Measurements from ENCODE around the gene SSC4D.
"Not testable (repeated sequence)": the region's sequence is repeated elsewhere in the genome, so short reads cannot be mapped to it uniquely, and the experiment has no call there.

SSC4D gene

DNA sequence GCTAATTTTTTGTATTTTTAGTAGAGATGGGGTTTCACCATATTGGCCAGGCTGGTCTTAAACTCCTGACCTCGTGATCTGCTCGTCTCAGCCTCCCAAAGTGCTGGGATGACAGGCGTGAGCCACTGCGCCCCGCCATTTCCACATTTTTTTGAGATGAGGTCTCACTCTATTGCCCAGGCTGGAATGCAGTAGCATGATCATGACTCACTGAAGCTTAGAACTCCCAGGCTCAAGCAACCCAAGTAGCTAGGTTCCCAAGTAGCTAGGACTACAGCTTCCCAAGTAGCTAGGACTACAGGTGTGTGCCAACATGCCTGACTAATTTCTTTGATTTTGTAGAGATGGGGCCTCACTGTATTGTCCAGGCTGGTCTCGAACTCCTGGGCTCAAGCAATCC, 11.6 kb upstream of the SSC4D start:
- not testable (repeated sequence) for DNase-seq (ENCODE audit: low read depth in 2 of 2)

- not testable (repeated sequence) for DNase-seq (ENCODE audit: low read depth in 2 of 2)
Measured at GRCh38 chr7:76417654-76418310, 8.3 kb upstream of the SSC4D start.

- DNase-seq (ENCODE audit: low read depth in 2 of 2): no peak
Measured at GRCh38 chr7:76412249-76412648, 2.8 kb upstream of the SSC4D start.

DNA sequence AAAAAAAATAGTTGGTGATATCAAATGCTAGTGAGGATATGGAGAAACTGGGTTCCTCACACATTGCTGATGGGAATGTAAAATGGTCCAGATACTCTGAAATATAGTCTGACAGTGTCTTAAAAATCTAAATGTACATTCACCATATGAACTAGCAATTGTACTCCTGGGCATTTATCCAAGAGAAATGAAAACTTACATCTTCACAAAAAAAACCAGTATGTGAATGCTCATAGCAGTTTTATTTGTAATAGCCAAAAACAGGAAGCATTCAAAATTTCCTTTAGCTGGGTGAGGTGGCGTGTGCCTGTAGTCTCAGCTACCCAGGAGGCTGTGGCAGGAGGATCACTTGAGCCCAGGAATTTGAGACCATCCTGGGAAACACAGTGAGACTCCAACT, 2.1 kb upstream of the SSC4D start:
- no peak for DNase-seq (ENCODE audit: low read depth in 2 of 2)

DNA sequence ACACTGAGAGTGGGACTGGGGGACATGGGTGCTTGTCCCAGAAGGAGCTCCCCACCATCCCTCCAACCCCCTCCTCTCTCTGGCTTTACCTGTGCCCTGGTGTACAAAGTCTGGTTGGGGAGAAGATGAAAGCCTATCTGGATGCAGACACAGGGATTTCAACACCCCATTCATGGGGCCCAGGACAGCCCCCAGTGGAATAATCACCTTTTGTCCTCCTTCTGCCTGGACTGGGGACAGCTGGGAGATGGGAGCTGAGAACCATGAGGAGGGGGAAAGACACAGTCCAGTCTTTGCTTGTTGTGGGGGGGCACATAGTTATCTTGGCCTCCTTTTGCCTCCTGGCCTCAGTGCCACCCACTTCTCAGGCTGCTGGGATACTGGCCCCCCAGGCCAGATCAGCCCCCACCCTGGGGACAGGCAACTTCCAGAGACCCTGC, 1.4 kb downstream of the SSC4D start:
- no peak for DNase-seq (ENCODE audit: low read depth in 2 of 2)

DNA sequence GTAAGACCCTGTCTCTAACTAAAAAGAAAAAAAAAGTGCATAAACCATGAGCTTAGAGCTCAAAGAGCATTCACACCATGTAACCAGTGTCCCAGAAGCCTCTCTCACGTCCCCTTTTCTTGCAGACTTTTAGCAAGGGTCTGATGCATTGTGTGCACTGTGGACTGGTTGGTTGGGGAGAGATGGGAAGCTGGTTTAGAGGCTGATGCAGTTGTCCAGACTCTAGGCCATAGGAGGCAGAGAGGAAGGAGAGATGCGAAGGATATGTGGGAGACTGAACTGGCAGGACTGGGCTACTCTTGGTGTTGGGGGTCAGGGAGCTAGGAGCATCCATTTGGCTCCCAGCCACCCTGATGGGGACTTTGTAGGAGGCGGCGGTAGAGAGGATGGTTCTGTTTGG, 1.8 kb downstream of the SSC4D start:
- DNase-seq (ENCODE audit: low read depth in 2 of 2): no peak

DNA sequence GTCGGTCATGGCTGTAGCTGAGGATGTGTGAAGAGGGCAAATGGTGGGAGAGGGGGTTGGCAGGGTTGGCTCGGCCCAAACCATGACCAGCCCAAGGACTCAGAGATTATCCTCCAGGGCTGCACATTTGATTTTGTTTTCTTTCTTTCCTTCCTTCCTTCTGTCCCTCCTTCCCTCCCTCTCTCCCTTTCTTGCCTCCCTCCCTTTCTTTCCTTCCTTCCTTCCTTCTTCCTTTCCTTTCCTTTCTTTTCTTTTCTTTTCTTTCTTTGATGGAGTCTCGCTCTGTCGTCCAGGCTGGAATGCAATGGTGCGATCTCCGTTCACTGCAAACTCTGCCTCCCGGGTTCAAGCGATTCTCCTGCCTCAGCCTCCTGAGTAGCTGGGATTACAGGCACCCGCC, 3.8 kb downstream of the SSC4D start:
- no peak for DNase-seq (ENCODE audit: low read depth in 2 of 2)

DNA sequence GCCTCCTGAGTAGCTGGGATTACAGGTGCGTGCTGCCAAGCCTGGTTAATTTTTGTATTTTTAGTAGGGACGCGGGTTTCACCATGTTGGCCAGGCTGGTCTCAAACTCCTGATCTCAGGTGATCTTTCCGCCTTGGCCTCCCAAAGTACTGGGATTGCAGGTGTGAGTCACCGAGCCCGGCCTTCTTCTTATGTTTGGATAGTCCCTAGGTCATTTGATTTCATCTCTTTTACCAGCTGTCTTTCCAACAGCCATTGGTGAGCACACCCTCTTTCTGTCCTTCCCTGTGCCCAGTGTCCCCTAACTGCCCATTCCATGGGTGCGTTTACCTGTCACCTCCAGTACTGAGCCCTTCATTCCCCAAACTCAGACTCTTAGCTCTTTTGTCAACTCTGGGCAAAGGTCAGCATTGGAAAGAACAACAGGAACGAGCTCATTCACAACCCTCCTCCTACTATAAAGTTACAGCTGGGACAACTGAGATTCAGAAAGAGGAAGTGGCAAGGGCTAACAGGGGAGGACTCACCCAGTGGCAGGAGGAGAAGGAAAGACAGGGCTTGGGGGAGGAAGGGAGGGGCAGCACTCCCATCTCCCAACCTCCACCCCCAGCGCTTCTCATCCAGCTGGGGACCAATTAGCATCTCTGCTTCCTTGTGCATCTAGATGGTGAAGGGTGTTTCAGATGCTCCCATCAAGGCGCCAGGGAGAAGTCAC, 5.6 kb downstream of the SSC4D start:
- DNase-seq (ENCODE audit: low read depth in 2 of 2): no peak

DNA sequence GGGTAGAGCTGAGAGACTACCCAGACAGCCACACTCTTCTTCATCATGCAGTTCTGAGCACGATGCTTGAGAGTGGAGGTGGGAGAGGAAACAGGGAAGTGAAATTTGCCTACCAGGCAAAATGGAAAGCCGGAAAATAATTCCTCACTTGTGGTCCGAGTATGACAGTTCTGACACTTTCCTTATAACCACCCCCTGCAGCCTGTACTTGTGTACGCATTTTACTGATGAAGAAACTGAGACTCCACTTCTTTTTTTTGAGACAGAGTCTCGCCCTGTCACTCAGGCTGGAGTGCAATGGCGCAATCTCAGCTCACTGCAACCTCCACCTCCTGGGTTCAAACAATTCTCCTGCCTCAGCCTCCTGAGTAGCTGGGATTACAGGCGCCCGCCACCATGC, 6.4 kb downstream of the SSC4D start:
- DNase-seq (ENCODE audit: low read depth in 2 of 2): not testable (repeated sequence)

DNA sequence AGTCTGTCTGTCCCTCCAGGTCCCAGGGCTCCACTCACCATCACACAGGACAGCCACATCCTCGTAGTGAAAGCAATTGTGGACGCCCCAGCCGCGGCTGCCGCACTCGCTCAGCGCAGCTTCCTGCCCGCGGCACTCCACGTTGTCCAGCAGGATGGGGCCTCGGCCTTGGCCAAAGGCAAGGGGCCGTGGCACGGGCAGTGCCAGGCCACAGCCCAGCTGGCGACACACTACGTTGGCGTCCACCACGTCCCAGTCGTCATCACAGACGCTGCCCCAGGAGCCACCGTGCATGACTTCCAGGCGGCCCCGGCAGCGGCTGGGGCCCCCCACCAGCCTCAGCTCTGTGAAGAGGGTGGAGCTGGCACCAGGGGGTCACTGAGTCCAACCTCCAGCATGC, 9.2 kb downstream of the SSC4D start:
- no peak for DNase-seq (ENCODE audit: low read depth in 2 of 2)

DNA sequence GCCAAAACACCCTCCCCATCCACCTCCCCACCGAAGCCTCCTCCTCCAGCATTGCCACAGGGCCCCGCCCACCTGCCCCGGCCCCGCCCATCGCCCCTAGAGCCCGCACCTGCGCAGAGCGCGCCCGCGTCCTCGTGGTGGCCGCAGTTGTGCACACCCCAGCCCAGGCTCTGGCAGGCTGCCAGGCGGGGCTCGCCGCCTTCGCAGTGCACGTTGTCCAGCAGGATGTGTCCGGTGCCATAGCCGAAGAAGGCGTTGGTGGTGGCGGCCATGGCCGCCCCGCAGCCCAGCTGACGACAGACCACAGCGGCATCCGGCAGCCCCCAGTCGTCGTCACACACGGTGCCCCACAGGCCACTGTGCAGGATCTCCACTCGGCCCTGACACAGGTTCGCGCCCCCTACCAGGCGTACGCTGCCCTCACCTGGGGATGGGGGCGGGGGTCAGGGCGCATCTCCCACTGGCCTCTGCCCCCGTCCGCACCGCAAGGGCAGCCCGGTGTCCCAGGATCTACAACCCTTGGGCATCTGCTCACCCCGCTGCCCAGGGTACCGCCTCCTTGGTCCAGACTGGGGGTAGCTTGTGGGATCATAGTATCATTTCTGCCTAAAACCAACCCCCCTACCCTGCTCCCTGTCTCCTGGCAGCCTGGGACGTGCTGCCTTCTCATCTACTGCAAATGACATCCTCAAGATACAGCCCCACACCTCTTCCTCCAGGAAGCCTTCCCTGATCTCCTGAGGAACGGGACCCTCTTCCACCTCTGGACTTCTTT, 11.9 kb downstream of the SSC4D start:
- DNase-seq (ENCODE audit: low read depth in 2 of 2): peak; percentile 74 to 80

DNA sequence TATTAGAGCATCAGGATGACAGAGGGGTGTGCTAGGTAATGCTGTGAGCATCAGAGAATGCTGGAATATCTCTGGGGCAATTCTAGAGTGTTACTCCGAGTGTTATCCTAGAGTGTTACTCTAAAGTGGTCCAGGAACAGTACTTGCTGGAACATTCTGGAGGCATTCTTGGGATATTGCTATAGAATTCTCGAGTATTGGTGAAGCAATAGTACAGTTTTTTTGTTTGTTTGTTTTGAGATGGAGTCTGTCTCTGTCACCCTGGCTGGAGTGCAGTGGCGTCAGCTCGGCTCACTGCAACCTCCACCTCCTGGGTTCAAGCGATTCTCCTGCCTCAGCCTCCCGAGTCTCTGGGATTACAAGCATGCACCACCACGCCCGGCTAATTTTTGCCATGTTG, 12.6 kb downstream of the SSC4D start:
- no peak for DNase-seq (ENCODE audit: low read depth in 2 of 2)

DNA sequence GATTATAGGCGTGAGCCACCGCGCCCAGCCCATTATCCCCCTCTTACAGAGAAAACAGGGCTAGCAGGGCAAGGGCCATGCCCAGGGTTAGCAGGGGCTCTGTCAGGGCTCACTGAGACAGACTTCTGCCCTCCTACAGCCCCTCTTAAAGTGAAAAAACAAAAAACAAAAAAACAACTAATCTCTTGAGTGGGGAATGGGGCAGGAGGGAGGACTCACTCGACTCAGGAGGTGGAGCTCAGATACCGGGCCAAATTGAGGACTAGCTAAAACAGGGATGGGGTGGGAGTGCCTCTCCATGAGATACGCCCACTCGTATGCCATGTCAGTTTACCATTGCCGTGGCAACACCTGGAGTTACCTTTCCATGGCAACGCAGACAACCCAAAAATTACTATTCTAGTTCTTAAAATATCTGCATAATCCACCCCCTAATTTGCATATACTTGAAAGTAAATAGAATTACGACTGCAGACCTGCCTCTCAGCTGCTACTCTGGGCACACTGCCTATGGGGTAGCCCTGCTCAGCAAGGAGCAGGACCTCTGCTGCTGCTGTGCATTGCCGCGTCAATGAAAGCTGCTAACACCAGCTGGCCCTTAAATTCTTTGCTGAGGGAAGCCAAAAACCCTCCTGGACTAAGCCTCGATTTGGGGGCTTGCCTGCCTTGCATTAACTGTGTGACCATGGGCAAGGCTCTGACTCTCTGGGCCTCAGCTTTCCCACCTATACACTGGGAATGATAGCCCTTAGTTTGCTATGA, 13.4 kb downstream of the SSC4D start:
- no peak for DNase-seq (ENCODE audit: low read depth in 2 of 2)

DNA sequence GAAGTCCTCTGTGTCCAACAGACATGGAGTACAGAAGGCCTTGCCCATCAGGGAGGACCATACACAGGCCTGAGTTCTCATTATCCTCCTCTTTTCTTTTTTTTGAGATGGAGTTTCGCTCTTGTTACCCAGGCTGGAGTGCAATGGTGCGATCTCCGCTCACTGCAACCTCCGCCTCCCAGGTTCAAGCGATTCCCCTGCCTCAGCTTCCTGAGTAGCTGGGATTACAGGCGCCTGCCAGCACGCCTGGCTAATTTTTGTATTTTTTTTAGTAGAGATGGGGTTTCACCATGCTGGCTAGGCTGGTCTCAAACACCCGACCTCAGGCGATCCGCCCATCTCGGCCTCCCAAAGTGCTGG, 13.9 kb downstream of the SSC4D start:
- not testable (repeated sequence) for DNase-seq (ENCODE audit: low read depth in 2 of 2)

DNA sequence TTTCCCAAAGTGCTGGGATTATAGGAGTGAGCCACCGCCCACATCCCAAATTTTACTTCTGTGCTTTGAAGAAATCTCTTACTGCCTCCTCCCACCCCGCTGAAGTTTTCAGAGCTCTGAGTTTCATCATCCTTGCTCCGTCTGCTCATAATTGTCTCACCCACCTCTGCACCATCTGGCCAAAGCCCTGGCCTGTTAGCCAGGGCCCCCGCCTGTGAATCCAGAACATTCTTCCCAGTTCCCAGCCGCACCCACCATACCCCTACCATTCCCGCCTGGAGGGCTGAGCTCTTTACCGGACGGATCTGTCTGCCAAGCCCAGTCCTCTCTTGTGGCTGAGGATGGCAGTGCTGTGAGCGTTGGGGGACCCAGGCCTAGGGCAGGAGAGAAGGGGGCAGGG, 14.5 kb downstream of the SSC4D start:
- DNase-seq (ENCODE audit: low read depth in 2 of 2): no peak

DNA sequence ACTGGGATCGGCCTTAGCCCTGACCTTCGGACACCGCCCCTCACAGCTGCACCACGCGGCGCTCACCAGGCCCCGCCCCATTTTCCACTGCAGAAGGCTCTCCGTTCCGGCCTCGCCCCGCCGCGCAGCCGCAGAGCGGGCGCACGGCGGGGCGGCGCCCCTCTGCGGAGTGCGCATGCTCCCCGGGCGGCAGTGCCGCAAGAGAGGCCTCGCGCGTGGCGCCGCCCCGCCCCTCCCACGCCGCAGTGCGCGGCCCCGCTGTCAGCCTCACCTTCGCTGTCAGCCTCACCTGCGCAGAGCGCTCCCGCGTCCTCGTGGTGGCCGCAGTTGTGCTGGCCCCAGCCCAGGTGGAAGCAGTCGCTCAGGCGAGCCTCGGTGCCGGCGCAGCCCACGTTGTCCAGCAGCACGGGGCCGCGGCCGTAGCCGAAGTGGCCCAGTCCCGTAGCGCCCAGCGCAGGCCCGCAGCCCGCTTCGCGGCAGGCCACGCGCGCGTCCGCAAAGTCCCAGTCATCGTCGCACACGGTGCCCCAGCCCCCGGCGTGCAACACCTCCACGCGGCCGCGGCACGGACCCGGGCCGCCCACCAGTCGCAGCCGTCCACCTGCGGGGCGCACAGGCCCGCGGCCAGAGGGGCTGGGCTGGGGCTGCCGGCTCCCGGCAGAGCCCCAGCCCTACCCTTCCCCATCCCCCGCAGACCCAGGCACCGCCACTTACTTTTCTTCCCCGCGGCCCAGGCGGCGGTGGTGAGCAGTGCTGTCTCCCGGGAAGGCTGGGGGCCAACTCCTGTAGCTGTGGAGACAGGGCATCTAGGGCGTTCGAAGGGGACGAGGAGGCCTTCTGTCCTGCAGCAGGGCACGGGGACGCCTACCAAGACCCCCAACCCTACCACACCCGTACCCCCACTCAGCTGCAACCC, 16.1 kb downstream of the SSC4D start:
- DNase-seq (ENCODE audit: low read depth in 2 of 2): peak; percentile 76 to 90

- no peak for DNase-seq (ENCODE audit: low read depth in 2 of 2)
Measured at GRCh38 chr7:76392531-76393115, 16.9 kb downstream of the SSC4D start.

GRCh38 chr7:76390092-76390491, 19.4 kb downstream of the SSC4D start:
- DNase-seq (ENCODE audit: low read depth in 2 of 2): no peak

GRCh38 chr7:76387789-76388188, 21.7 kb downstream of the SSC4D start:
- DNase-seq (ENCODE audit: low read depth in 2 of 2): not testable (repeated sequence)

GRCh38 chr7:76386691-76387260, 22.7 kb downstream of the SSC4D start:
- no peak for DNase-seq (ENCODE audit: low read depth in 2 of 2)
